HG03575 (cell line): ENCODE measurements around the gene CORO7.

Source experiments
- ATAC-seq: cut with Tn5 transposase; IDR thresholded peaks from one replicate; pipeline ENCODE4 v1.9.1; 2021; ENCODE audit not compliant: unreplicated experiment, insufficient number of reproducible peaks, low FRiP score; ENCODE audit errors: extremely low read depth

CORO7 gene

DNA sequence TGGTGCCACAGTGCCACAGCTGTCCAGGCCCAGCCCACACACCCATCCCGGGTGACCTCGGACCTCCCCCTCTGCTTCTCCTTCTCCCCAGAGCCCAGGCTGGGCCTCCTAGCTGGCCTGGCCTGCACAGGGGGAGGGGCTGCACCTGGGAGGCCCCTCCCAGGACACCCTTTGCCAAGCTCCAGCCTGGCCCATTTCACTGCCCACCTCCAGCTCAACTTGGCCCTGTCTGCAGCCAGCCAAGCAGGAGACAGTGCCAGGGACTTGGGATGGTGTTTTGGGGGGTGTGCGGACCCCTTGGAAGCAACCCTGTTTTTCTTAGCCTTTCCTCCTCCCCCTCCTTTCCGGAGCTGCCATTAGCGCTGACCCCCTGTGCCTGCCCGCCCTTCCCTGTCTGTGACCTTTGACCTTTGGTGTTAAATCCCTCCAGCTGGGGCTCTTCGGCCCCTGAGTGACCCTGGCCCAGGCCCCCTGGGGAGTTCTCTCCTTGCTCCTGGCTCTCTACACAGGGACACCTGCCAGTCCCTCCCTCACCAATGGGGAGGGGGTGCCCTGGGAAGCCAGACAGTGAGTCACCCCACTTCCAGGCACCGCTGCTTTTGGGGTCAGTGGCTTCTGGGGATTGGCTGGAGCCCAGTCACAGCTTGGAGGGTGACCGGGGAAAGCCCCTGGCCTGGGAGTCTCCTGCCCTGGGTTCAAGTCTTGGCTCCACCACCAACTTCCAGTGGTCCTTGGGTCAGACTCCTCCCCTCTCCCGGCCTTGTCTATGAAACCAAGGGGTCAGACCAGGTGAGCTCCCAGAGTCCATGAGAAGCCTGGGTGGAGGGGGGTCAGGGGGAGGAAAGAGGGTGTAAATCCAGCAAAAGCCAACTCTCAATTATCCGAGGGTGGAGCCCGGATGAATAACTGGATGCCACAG is 98.6 kb downstream of the CORO7 start:
- no peak for ATAC-seq

DNA sequence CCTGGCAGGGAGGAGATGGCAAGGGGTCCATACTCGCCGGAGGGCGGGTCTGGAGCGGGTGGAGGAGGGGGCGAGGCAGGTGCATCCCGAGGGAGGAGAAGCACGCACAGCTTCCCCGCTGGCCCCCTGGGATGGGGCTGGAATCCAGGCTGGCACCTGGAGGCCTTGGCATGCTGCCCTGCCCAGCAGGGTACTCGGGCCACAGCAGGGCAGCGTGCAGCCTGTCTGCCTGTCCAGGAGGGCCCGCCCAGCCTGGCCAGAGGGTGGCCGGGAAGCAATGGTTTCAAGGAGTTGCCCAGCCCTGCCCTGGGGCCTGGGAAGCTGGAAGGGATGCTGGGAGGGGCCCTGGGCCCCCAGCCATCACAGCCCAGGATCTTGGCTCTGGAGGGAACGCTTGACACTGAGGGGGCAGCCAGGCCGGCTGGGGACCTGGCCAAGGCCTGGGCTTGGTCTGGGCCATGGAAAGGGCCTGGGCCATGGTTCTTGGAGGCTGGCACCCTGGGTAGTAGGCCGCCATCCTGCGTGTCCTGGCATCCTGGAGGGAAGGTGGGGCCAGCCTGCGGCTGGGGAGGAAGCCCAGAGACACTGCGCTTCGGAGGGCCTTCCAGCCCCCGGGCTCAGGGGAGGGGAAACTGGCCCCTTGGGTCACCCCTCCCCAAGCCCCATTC is 99.4 kb downstream of the CORO7 start:
- no peak for ATAC-seq

DNA sequence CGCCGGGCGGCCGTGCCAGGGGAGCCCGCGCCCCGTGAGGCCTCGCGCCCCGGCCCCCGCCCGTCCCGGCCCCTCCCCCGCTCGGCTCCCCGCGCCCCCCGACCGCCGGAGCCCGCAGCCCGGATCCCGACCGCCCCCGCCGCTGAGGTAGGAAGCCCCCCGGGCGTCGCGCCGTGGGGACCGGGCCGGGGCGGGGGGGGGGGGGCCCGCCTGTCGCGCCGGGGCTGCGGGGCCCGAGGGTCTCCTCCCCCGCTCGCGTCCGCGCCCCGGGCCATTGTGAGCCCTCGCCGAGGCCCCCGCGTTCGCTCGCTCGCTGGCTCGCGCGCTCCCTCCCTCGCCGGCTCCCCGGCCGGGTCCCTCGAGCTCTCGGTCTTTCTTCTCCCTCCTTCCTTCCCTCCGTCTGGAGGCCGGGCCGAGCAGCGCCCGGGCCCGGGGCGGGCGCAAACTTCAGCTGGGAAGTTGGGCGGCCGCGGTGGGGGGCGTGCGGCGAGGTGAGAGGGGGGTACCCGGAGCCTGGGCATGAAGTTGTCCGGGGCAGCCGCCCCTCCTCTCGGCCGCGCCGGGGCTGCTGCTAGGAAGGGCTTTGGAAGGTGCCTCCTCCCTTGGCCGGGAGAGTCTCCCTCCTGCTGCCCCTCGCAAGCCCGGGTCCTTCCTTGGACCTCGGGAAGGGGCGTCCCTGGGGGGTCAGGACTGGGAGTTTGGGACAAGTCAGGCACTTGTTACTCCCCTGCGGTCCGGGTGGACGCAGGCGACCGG is 100.1 kb downstream of the CORO7 start:
- no peak for ATAC-seq

DNA sequence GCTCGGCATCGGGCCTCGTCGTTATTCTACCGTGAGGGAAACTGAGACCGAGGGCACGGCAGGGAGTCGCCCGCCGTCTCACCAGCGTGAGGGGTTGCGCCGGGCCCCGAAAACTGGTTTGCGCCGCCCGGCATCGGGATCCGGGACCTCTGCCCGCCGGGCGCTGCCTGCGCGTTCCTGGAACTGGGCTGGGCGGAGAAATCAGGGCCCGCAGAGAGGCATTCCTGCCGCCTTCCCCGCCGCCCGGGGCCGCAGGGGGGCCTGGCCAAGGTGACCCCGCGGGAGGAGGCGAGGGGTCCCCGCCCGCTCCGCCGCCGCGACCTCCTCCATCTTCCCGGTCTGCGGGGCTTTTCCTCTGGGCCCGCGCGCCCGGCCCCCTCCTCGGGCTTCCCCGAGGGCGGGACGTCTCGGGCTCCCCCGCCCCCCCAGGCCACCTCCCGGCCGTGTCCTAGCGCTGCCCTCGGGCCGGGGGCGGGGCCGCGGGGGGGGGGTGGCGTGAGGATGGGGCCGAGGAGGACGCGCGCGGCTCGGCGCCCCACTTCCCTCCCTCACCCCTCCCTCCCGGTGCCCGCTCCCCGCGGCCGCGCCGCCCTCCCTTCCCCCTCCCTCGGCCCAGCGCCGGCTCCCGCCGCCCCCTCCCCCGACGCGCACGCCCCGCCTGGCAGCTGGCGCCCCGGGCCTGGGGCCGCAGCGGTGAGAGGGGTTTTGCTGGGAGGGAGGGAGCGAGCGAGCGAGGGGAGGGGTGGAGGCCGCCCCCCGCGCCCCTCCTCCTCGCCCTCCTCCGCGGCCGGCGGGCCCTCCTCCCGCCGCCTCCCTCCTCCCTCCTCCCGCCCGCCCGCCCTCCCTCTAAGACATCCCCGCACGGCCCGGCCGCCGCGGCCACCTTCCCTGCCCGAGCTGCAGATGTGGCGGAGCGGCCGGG is 100.9 kb downstream of the CORO7 start, which contains the start of gene GLIS2:
TSS of gene GLIS2 (plus strand) at position 882 of the 922 bp plus-strand sequence. CDS start 16,214 bp downstream, outside the sequence.
- no peak for ATAC-seq

DNA sequence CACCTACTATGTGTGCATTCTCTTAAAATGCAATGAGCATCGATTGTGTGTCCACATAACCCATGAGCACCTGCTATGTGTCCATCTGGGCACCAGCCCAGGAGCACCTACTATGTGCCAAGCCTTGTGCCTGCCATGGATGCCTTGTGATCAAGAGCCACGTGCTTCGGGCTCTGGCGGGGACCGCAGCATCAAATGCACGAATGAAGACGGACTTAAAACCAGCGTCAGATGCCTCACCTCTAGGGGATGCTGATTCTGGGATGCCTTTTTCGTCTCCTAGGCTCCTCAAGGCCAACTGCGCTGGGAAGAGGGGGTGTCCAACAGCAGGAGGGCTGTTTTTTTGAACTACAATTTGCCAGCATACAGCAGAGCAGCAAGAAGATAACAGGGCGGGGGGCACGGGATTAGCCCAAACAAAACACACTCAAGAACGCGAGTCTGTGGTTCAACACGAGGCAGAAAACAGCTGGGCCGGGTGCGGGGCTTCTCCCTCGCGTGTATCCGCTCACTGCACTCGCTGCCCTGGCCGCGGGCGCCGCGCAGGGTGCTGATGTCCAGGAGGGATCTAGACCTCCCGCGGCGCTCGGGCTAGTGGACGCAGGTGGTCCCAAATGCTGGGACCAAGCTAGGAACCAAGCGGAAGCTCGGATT is 101.7 kb downstream of the CORO7 start:
- ATAC-seq = no peak

DNA sequence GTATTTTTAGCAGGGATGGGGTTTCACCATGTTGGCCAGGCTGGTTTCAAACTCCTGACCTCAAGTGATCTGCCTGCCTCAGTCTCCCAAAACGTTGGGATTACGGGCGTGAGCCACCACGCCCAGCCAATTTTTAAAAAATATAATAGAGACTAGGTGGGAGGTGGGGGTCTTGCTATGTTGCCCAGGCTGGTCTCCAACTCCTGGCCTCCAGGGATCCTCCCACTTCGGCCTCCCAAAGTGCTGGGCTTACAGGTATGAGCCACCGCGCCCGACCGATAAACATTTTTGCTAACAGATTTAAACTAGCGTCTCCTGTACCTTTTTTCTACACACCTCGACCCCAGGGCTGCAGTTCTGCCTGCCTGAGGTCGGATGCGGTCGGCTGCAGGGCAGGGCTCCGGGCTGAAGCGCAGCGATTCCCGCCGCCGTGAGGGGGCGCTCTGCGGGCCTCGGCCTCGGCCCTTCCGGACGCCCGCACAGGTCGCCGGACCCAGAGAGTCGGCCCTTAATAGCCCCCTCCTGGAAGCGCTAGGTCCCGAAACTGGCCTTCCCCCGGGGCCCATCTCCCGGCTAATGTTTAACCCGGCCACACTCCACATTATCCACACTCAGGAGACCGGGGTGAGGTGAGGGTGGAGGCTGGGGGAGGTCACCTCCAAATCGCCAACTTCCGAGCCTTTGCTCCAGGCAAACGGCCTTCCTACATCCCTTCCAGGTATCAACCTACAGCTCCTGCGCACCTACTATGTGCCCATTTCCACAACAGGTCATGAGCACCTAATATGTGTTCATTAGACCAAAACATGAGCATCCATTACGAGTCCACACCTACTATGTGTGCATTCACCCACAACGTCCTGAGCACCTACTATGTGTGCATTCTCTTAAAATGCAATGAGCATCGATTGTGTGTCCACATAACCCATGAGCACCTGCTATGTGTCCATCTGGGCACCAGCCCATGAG is 102.5 kb downstream of the CORO7 start:
- no peak for ATAC-seq

DNA sequence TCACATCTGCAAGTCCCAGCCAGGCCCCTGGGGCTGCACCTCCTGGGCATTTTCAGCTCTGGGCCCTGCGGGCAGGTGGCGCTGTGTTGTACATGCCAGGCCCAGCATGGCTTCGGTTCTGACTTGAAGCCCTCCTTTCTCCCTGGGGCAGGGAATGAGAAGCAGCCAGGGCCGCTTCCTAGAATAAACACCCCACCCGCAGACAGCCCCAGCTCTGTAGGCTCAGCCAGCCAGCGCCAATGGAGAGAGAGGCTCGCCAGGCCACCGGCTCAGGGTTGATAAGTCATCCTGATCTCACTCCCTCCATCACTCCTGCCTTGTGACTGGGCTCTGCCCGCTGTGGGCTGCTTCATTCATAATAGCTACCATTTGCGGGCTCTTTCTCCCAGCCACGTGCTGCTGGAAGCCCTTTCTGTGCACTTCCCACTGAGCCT is 106.5 kb downstream of the CORO7 start:
- no peak for ATAC-seq

DNA sequence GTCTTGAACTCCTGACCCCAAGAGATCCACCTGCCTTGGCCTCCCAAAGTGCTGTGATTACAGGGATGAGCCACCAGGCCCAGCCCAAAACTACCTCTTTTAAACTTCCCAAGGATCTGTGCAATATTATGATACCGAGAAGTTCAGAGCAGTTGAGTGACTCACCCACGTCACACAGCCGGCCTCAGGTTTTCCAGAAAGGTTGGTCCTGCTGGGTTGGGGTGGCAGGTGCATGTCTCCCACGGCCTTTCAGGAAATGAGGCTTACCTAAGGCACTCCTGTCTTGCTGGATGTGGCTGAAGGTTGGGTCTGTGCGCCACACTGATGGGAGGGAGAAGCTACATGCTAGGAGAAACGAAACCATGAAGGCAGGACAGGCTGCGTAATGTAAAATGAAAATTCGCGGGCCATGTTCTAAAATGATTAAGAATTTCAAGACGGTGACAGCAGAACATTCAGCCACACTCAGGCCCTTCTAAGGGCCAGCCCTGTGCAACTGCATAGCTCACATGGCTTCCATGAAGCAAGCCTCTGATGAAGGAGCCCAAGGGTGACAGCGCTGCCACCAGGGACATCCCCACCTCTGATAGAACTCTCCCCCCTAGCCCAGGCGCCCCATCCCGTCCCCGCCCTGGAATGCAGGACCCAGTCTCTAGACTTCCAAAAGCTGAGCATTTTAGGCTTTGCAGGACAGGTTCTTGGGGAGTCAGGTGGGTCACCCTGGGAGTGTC is 107.1 kb downstream of the CORO7 start:
- ATAC-seq = no peak

DNA sequence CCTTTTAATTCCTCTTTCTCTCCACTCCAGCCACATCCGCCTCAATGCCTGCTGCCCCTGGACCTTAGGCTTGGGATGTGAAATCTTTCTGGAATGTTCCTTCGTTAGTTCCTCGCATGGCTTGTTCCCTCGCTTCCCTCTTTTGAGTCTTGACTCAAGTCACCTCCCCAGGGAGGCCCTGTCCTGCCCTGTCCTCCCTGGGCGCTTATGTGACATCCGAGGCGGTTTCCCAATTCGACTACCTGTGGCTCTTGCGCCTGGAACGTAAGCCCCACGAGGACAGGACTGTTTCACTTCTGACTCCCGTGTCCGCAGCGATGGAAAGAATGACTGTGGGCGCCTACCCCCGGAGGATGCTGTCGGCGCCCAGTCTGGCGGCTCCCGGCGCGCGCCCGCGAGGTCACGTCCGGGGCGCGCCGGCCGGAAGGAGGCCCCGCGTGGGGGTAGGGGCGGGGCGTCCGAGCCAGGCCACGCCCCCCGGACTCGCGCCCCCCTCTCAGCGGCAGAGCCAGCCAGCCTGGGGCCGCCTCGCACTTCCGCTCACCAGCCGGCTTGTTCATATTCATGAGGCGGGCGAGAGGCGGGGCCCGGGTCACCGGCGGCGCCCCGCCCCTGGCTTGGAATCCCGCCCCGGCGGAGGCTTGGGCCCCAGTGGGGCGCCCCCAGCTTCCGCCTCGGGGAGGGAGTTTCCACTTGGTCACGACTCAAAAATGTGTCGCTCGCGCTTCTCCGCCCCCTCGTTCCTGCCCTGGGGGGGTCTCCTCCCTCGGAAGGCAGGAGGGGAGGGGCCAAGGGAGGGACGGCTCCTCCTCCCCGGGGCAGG is 109.0 kb downstream of the CORO7 start:
- peak; percentile 35 for ATAC-seq

DNA sequence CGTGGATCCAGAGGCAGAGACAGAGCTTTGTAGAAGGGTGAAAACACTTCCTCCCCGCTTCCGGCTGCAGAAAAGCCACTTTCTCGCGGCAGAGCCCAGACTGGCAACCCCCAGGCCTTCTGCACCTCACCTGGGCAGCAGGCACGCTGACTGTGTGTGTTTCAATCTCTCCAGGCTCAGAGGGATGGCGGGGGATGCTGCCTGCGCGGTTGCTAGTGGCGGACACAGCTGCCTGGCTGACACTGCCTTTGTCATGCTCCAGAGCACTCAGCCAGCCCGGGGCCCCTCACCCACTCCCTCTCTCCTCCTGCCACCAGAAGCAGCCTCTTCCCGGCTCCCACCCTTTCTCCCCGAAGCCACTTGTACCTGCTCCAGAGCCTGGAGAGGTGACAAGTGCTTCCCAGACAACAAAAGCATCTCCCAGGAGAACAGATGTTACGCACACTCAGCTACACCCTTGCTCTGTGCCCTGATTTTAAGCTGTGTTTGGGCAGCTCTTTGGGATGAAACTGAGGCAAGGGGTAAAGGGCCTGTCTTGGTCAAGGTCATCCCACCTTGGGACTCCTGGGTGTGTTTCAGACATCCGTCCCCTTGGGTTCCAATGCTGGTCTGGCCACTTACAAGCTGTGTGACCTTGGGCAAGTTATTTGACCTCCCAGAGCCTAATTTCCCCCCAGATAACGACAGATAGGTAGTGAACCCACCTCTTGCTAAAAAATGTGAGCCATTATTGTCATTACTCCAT is 109.8 kb downstream of the CORO7 start:
- no peak for ATAC-seq
